K562 (cell line): Measurements from ENCODE around the gene TBXAS1. TPM values are rescaled to one million over a fixed set of nuclear protein-coding genes. Genes with fewer than 3 reads are reported as not detected.
A peak's percentile ranks its signal among the peaks of the same experiment; 100 is the strongest.

Experiments
- ATAC-seq: fragments of 200-7000 bp; cut with Tn5 transposase; 3 replicates; pipeline ENCODE4 v1.9.1; 2020; ENCODE audit warnings: moderate library complexity
- BruUV-seq: library from RNA; stranded (reverse); fragments of 400-500 nt; replicated peaks from 2 replicates; lab custom pipeline; 2021; lab: Mats Ljungman, UMichigan
- CTCF ChIA-PET: fragments of 300-600 bp; formaldehyde crosslinking; extraction: SDS; loops from one replicate; lab custom pipeline; 2021; ENCODE audit warnings: low intra/inter-chr PET ratio; lab: Yijun Ruan, JAX
- POLR2A ChIA-PET: fragments of 300-600, 350-650 bp; sonication (Branson Sonifier 250); formaldehyde crosslinking; extraction: SDS; loops from one replicate; lab custom pipeline; 2021; ENCODE audit warnings: antibody characterized with exemption, inconsistent platforms; lab: Yijun Ruan, JAX
- DNase-seq, 4 experiments: peaks; one replicate each; pipeline versions ENCODE4 v3.0.0 to v3.0.0-alpha.2; 2011 to 2018; ENCODE audit warnings: low spot score in 3 of 4, mixed read lengths in 3 of 4; ENCODE audit errors: extremely low read depth in 1 of 4
- FAIRE-seq: peaks from 2 replicates; lab custom pipeline; 2011; peaks lifted over from hg19 to GRCh38; lab: Jason Lieb, UNC
- H2AFZ ChIP-seq: 2 replicates; pipeline ENCODE4 v1.6.0; 2011; ENCODE audit warnings: low read depth, low read length, control low read depth, inconsistent platforms
- H3K27ac ChIP-seq: fragments of 200-600 bp; 3 replicates; pipeline ENCODE4 v1.8.0; 2011; ENCODE audit warnings: low read depth, mild to moderate bottlenecking, control low read depth, inconsistent platforms, low read length, moderate library complexity, mixed read lengths; ENCODE audit errors: extremely low read depth
- H3K27me3 ChIP-seq, 2 experiments: fragments of 300-600 bp in 1 of 2; 2 replicates in 1 of 2; 3 replicates in 1 of 2; pipeline versions ENCODE4 v1.6.0 to v1.8.0; 2011; ENCODE audit warnings: inconsistent platforms in 2 of 2, low read length in 2 of 2, mild to moderate bottlenecking in 1 of 2, mixed read lengths in 1 of 2, moderate library complexity in 1 of 2; ENCODE audit not compliant: control insufficient read depth in 2 of 2, insufficient read depth in 2 of 2
- H3K36me3 ChIP-seq: fragments of 300-600 bp; 3 replicates; pipeline ENCODE4 v1.8.0; 2011; ENCODE audit warnings: mild to moderate bottlenecking, low read length, inconsistent platforms; ENCODE audit not compliant: control insufficient read depth, insufficient read depth
- H3K4me1 ChIP-seq, 2 experiments: fragments of 200-600 bp in 1 of 2; replicated peaks in 1 of 2; 2 replicates in 1 of 2; 3 replicates in 1 of 2; pipeline versions ENCODE4 v1.5.1 to v1.8.0; 2011; ENCODE audit warnings: inconsistent platforms in 2 of 2, low read length in 2 of 2, mild to moderate bottlenecking in 1 of 2, mixed read lengths in 1 of 2, moderate library complexity in 1 of 2; ENCODE audit not compliant: control insufficient read depth in 2 of 2, insufficient read depth in 2 of 2
- H3K4me2 ChIP-seq: 2 replicates; pipeline ENCODE4 v1.6.1; 2011; ENCODE audit warnings: low read length, control low read depth, inconsistent platforms, mixed read lengths; ENCODE audit not compliant: insufficient read depth
- H3K4me3 ChIP-seq: fragments of 200-600 bp; sonication (generic), shearing (Covaris generic); 2 replicates; pipeline ENCODE4 v1.5.1; 2016; ENCODE audit warnings: control low read depth, inconsistent platforms
- H3K79me2 ChIP-seq: fragments of 200-600 bp; 3 replicates; pipeline ENCODE4 v1.8.0; 2011; ENCODE audit warnings: low read length, inconsistent platforms; ENCODE audit not compliant: control insufficient read depth, insufficient read depth
- H3K9ac ChIP-seq, 2 experiments: 2 replicates each; pipeline versions ENCODE4 v1.6.0 to v1.6.1; 2011; ENCODE audit warnings: low read depth in 2 of 2, low read length in 2 of 2, control low read depth in 1 of 2, inconsistent platforms in 1 of 2, mild to moderate bottlenecking in 1 of 2, mixed read lengths in 1 of 2; ENCODE audit not compliant: insufficient read depth in 1 of 2
- H3K9me1 ChIP-seq: one replicate; pipeline ENCODE4 v1.6.0; 2011; ENCODE audit warnings: inconsistent platforms, mild to moderate bottlenecking, low read length, moderate library complexity; ENCODE audit not compliant: control insufficient read depth, insufficient read depth
- H3K9me3 ChIP-seq: replicated peaks from 2 replicates; pipeline ENCODE4 v1.5.1; 2011; ENCODE audit warnings: low read depth, low read length, inconsistent platforms; ENCODE audit not compliant: control insufficient read depth, insufficient read depth
- H4K20me1 ChIP-seq: replicated peaks from 2 replicates; pipeline ENCODE4 v1.6.1; 2011; ENCODE audit warnings: low read length, inconsistent platforms, mixed read lengths; ENCODE audit not compliant: control insufficient read depth, insufficient read depth
- ATF3 ChIP-seq, 2 experiments: fragments of 450-650 bp in 1 of 2; sonication (generic) in 1 of 2; formaldehyde crosslinking in 1 of 2; IDR thresholded peaks in 1 of 2; conservative IDR thresholded peaks in 1 of 2; 2 replicates each; pipeline versions ENCODE4 v1.6.1 to v1.8.1; 2016 to 2023; ENCODE audit warnings: mild to moderate bottlenecking in 2 of 2, moderate library complexity in 2 of 2, inconsistent platforms in 1 of 2, missing genetic modification reagents in 1 of 2
- BMI1 ChIP-seq: fragments of 150-350 bp; IDR thresholded peaks from 2 replicates; pipeline ENCODE4 v1.6.1; 2014; ENCODE audit warnings: low read length
- CBFA2T3 ChIP-seq: fragments of 450-650 bp; IDR thresholded peaks from 2 replicates; pipeline ENCODE4 v1.6.1; 2017
- CTBP1 ChIP-seq: fragments of 450-650 bp; IDR thresholded peaks from 2 replicates; pipeline ENCODE4 v1.6.1; 2016; ENCODE audit warnings: borderline replicate concordance
- KLF1 ChIP-seq: fragments of 450-650 bp; IDR thresholded peaks from 2 replicates; pipeline ENCODE4 v1.6.1; 2016; ENCODE audit warnings: missing genetic modification characterization, missing compliant biosample characterization
- KLF16 ChIP-seq: IDR thresholded peaks from 2 replicates; pipeline ENCODE4 v1.6.1; 2016; ENCODE audit warnings: antibody characterized with exemption
- NCOR1 ChIP-seq: fragments of 450-650 bp; IDR thresholded peaks from 2 replicates; pipeline ENCODE4 v1.6.1; 2016; ENCODE audit warnings: mild to moderate bottlenecking, moderate library complexity
- RFX1 ChIP-seq: fragments of 450-650 bp; IDR thresholded peaks from 2 replicates; pipeline ENCODE4 v1.6.1; 2016; ENCODE audit warnings: mild to moderate bottlenecking, moderate library complexity
- SIX5 ChIP-seq, 2 experiments: IDR thresholded peaks; 2 replicates each; pipeline ENCODE4 v1.6.1; 2011; ENCODE audit warnings: low read length in 2 of 2, borderline replicate concordance in 1 of 2, low read depth in 1 of 2, mild to moderate bottlenecking in 1 of 2, moderate library complexity in 1 of 2; ENCODE audit not compliant: insufficient read depth in 1 of 2
- SMARCC2 ChIP-seq: fragments of 450-650 bp; IDR thresholded peaks from 2 replicates; pipeline ENCODE4 v1.6.1; 2017; ENCODE audit warnings: antibody characterized with exemption, moderate library complexity, mild to moderate bottlenecking, low read depth
- SRSF7 ChIP-seq: fragments of 200-400 bp; formaldehyde crosslinking; optimal IDR thresholded peaks from 2 replicates; pipeline ENCODE3; 2017; ENCODE audit warnings: mild to moderate bottlenecking, low read depth, low read length
- TFE3 ChIP-seq: fragments of 450-650 bp; formaldehyde crosslinking; IDR thresholded peaks from 2 replicates; pipeline ENCODE4 v1.4.0; 2020; ENCODE audit warnings: mild to moderate bottlenecking, mixed read lengths
- ZBTB12 ChIP-seq: fragments of 250-450 bp; sonication (Bioruptor Pico); IDR thresholded peaks from 2 replicates; pipeline ENCODE4 v1.4.0; 2020
- ZHX1 ChIP-seq: fragments of 150-350 bp; conservative IDR thresholded peaks from 2 replicates; pipeline ENCODE4 v1.6.1; 2014; ENCODE audit warnings: low read length
- ZNF324 ChIP-seq: fragments of 250-450 bp; sonication (Bioruptor Pico); IDR thresholded peaks from 2 replicates; pipeline ENCODE4 v1.4.0; 2020; ENCODE audit warnings: mild to moderate bottlenecking
- WGBS: fragments of 100-300 bp; shearing (Covaris generic); methylation state at CpG from one replicate; pipeline ENCODE4 v1.1.6; 2016; ENCODE audit warnings: low coverage, mixed read lengths; ENCODE audit not compliant: insufficient coverage; ENCODE audit errors: missing lambda C conversion rate; 5-methylcytosine and 5-hydroxymethylcytosine counted together
- in situ Hi-C: fragments of 300-500 bp; cut with MboI; formaldehyde crosslinking; loops from 4 replicates; pipeline ENCODE4 v1.15.0; 2018; ENCODE audit warnings: inconsistent platforms, mixed read lengths
- intact Hi-C: fragments of 100-400 bp; cut with micrococcal nuclease; formaldehyde crosslinking; loops from 2 replicates; pipeline ENCODE4 v1.14.2; 2022
- polyA plus RNA-seq, 8 experiments: library from polyadenylated mRNA; depleted of rRNA in 4 of 8; stranded (reverse) in 5 of 8; unstranded in 3 of 8; fragments of >200 nt; fragmentation: Nextera tagmentation in 2 of 8; fragmentation: Illumina TruSeq in 1 of 8; extraction: Ambion mirVana in 2 of 8; extraction: Trizol in 1 of 8; gene quantifications; 2 replicates each; pipeline versions ENCODE4 v1.2.1 to v1.2.3, GENCODE V29; 2011 to 2014; ENCODE audit warnings: inconsistent platforms in 1 of 8, missing spikeins in 1 of 8
- total RNA-seq, 7 experiments: library from RNA; depleted of rRNA in 6 of 7; stranded (reverse); fragments of >200 nt in 6 of 7; fragmentation: Illumina TruSeq in 2 of 7; extraction: Trizol in 2 of 7; gene quantifications; 2 replicates each; pipeline versions ENCODE4 v1.2.1 to v1.2.3, GENCODE V29; 2011 to 2021; ENCODE audit warnings: low replicate concordance in 1 of 7

The TBXAS1 gene
- total and polyA plus RNA-seq, 9 of the 15 experiments (the other 6 are each of a cell fraction or from before 2014, with no cell fraction given): 1.1 to 8.3 (median 1.9) TPM

GRCh38 chr7:139821349-139822105 lies 7.5 kb upstream of the TBXAS1 start:
- DNase-seq: no peak
- Histone ChIP-seq H2AFZ (no peak overlapping the region), H3K9ac (peak overlapping the region in 1 of 2 experiments; percentile 3; a peak in 1 of 4 replicates), H3K36me3 (no peaks in the 10 kb centered on the region), H3K4me2 (no peak overlapping the region), H3K27me3 (peaks cover 51 to 78% of the 10 kb centered on the region in 2 experiments), H3K27ac (no peak overlapping the region), H4K20me1 (no peaks in the 10 kb centered on the region), H3K79me2 (no peaks in the 10 kb centered on the region), H3K4me3 (no peak overlapping the region), H3K9me1 (no peaks in the 10 kb centered on the region), H3K4me1 (peaks cover 4 to 5% of the 10 kb centered on the region in 2 experiments; a peak in 3 of 5 replicates), H3K9me3 (no peaks in the 10 kb centered on the region)
- BruUV-seq: no TSS peak
- ATAC-seq: no peak; the same call in 2 of the 3 replicates
- no peak for FAIRE-seq
- 1% methylated on average over 14 of the region's 14 CpGs for WGBS
- intact Hi-C loops (loop anchor here (5.0 kb wide), 1 partner anchor 181 kb away; no protein-coding TSS in a partner anchor), in situ Hi-C loops (no loop called here)
- ChIA-PET POLR2A (interaction anchor here (0.6 to 1.7 kb wide), 4 partner anchors 11 to 888 kb away, joined by 3 to 4 read pairs (median 3); no protein-coding TSS in a partner anchor), CTCF (no interaction called here)
- TF ChIP-seq SMARCC2 (no peak), KLF1 (tag) (no peak), ATF3 (IDR thresholded peaks at IDR 0.05) (no peak), ATF3 (CRISPR knock-in tag; conservative IDR thresholded peaks at IDR 0.05) (no peak), CBFA2T3 (peak; percentile 39; the same call in 1 of the 2 replicates), SIX5 (IDR thresholded peaks at IDR 0.05; ENCODE audit: borderline replicate concordance in 1 of 2, insufficient read depth in 1 of 2, low read depth in 1 of 2, low read length in 2 of 2) (no peak), SRSF7 (no peak), NCOR1 (no peak), TFE3 (no peak), CTBP1 (peak; percentile 25; the same call in 1 of the 2 replicates), ZHX1 (no peak), ZNF324 (CRISPR knock-in tag) (no peak), ZBTB12 (CRISPR knock-in tag) (no peak), RFX1 (peak; percentile 68), KLF16 (no peak), BMI1 (no peak)
